ENCODE data around the gene PRDX4. TPM values are rescaled to one million over a fixed set of nuclear protein-coding genes. Genes with fewer than 3 reads are reported as not detected.
"Not testable (repeated sequence)": the region's sequence is repeated elsewhere in the genome, so short reads cannot be mapped to it uniquely, and the experiment has no call there.

Gene PRDX4
- polyA plus RNA-seq, 1 experiment = 345 TPM

- Histone ChIP-seq H3K4me3 (ENCODE audit: low read depth, low read length) (no peak overlapping the region), H3K9me3 (ENCODE audit: control insufficient read depth, insufficient read depth, low read length) (no peaks in the 10 kb centered on the region), H3K27ac (ENCODE audit: low read depth, low read length) (no peak overlapping the region), H3K27me3 (ENCODE audit: control insufficient read depth, insufficient read depth, low read length) (no peaks in the 10 kb centered on the region)
- ChIA-PET CTCF (no interaction called here), POLR2A (no interaction called here)
- TF ChIP-seq CTCF (IDR thresholded peaks at IDR 0.05; ENCODE audit: low read depth, low read length) = no peak
- DNase-seq (ENCODE audit: low read depth, low spot score) = no peak
Observed at GRCh38 chrX:23644744-23645143, 22.5 kb upstream of the PRDX4 start.

GRCh38 chrX:23656091-23656490 lies 11.2 kb upstream of the PRDX4 start:
- no peak for DNase-seq (ENCODE audit: low read depth, low spot score)
- Histone ChIP-seq H3K27ac (ENCODE audit: low read depth, low read length) (no peak overlapping the region), H3K27me3 (ENCODE audit: control insufficient read depth, insufficient read depth, low read length) (no peaks in the 10 kb centered on the region), H3K9me3 (ENCODE audit: control insufficient read depth, insufficient read depth, low read length) (no peaks in the 10 kb centered on the region), H3K4me3 (ENCODE audit: low read depth, low read length) (no peak overlapping the region)
- ChIA-PET CTCF (no interaction called here), POLR2A (no interaction called here)
- TF ChIP-seq CTCF (IDR thresholded peaks at IDR 0.05; ENCODE audit: low read depth, low read length) = no peak

DNA sequence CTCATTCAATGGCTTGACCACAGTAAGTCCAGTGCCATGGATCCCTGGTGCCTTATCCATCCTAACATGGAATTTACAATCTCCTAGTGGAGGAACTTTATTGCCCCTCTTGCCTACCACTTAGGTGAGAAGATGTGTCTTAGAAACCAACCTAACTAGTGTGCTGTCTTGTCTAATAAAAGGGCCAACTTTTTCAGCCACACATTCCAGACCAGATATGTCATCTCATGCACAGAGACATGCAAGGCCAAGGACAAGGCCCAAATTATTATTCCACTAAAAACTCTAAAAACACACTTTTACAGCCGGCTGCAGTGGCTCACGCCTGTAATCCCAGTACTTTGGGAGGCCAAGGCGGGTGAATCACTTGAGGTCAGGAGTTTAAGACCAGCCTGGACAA lies 10.6 kb upstream of the PRDX4 start:
- no peak overlapping the region for H3K27ac ChIP-seq (ENCODE audit: low read depth, low read length)
- no peaks in the 10 kb centered on the region for H3K9me3 ChIP-seq (ENCODE audit: control insufficient read depth, insufficient read depth, low read length)
- H3K27me3 ChIP-seq (ENCODE audit: control insufficient read depth, insufficient read depth, low read length) = no peaks in the 10 kb centered on the region
- no peak overlapping the region for H3K4me3 ChIP-seq (ENCODE audit: low read depth, low read length)
- ChIA-PET CTCF (no interaction called here), POLR2A (no interaction called here)
- DNase-seq (ENCODE audit: low read depth, low spot score) = no peak
- no peak for TF ChIP-seq CTCF (IDR thresholded peaks at IDR 0.05; ENCODE audit: low read depth, low read length)

DNA sequence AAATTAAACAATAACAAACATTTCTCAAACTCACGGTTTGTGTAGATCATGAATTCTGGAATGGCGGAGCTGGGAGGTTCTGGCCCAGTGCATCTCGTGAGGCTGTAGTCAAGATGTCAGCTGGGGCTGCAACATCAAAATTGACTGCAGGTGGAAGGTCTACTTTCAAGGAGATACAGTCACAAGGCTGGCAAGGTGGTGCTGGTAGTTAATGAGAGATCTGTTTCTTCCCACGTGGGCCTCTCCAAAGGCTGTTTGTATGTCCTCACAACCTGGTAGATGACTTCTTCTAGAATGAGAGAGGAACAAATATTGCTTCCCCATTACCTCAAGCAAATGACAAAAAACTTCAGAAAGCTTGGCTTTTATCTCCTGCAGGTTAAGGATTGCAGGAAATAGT lies 8.0 kb upstream of the PRDX4 start:
- POLR2A ChIA-PET = no interaction called here
- DNase-seq (ENCODE audit: low read depth, low spot score) = no peak
- H3K27me3 ChIP-seq (ENCODE audit: control insufficient read depth, insufficient read depth, low read length) = no peaks in the 10 kb centered on the region
- no peak for TF ChIP-seq CTCF (IDR thresholded peaks at IDR 0.05; ENCODE audit: low read depth, low read length)
- no peaks in the 10 kb centered on the region for H3K9me3 ChIP-seq (ENCODE audit: control insufficient read depth, insufficient read depth, low read length)
- H3K4me3 ChIP-seq (ENCODE audit: low read depth, low read length) = no peak overlapping the region
- H3K27ac ChIP-seq (ENCODE audit: low read depth, low read length) = no peak overlapping the region
- CTCF ChIA-PET = no interaction called here

- H3K4me3 ChIP-seq (ENCODE audit: low read depth, low read length); DNase-seq (ENCODE audit: low read depth, low spot score); H3K27ac ChIP-seq (ENCODE audit: low read depth, low read length); H3K9me3 ChIP-seq (ENCODE audit: control insufficient read depth, insufficient read depth, low read length); POLR2A ChIA-PET; H3K27me3 ChIP-seq (ENCODE audit: control insufficient read depth, insufficient read depth, low read length); CTCF ChIA-PET: not testable (repeated sequence)
Observed at GRCh38 chrX:23660083-23660765, 7.1 kb upstream of the PRDX4 start.

GRCh38 chrX:23660766-23661132 lies 6.5 kb upstream of the PRDX4 start:
- no peak for DNase-seq (ENCODE audit: low read depth, low spot score)
- no peak overlapping the region for H3K27ac ChIP-seq (ENCODE audit: low read depth, low read length)
- CTCF ChIA-PET = no interaction called here
- no peak for TF ChIP-seq CTCF (IDR thresholded peaks at IDR 0.05; ENCODE audit: low read depth, low read length)
- POLR2A ChIA-PET = no interaction called here
- no peaks in the 10 kb centered on the region for H3K27me3 ChIP-seq (ENCODE audit: control insufficient read depth, insufficient read depth, low read length)
- H3K9me3 ChIP-seq (ENCODE audit: control insufficient read depth, insufficient read depth, low read length) = no peaks in the 10 kb centered on the region
- H3K4me3 ChIP-seq (ENCODE audit: low read depth, low read length) = no peak overlapping the region

Measured in AG04450 (cell line).